ENCODE measurements around the gene MTERF1. TPM values are rescaled to one million over a fixed set of nuclear protein-coding genes. Genes with fewer than 3 reads are reported as not detected.

The MTERF1 gene
- total and polyA plus RNA-seq, 2 experiments from 2014 or later, result 14.5 to 19.7 TPM

DNA sequence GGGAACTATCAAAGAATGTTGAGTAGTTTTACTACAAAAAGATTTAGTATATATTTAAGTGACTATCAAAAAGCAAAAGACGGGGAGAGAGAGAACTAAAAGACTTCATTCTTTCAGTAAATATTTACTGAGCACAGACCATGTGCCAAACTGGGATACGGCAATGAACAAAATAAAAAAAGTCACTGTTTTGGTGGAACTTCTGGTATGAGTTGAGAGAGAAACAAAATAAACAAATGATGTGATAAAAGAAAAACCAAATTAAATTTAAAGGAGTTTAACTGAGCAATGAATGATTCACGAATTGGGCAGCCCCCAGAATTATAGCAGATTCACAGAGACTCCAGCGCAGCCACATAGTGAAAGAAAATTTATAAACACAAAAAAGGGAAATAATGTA is 42.4 kb upstream of the MTERF1 start (continued):
- TF ChIP-seq EZH2 (IDR thresholded peaks at IDR 0.05; ENCODE audit: low read depth, unreplicated experiment), result no peak

DNA sequence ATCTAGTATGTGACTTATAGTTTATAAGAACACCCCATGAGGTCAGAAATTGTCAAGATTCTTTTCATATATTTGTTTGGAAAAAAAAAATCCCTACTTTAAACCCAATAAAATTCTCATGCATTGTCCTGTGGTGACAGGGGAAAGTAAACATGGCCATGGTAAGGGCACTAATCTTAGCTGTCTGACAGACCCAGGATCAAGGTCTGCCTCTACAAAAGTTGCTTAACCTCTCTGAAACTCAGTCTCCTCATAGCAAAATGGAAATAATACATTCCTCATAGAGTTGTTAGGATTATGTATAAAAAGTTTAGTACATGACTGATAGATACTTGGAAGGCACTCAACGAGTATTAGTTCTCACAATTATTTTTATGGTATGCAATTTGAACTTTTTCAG is 37.9 kb upstream of the MTERF1 start:
- no peak for ATAC-seq
- TF ChIP-seq POLR2AphosphoS5 (IDR thresholded peaks at IDR 0.05; ENCODE audit: low read depth) (no peak), STAT1 (IDR thresholded peaks at IDR 0.05; ENCODE audit: unreplicated experiment) (no peak), ZNF114 (CRISPR knock-in tag; IDR thresholded peaks at IDR 0.05) (no peak), EZH2phosphoT487 (IDR thresholded peaks at IDR 0.05; ENCODE audit: unreplicated experiment) (no peak)
- TF ChIP-seq, protein P1, sequence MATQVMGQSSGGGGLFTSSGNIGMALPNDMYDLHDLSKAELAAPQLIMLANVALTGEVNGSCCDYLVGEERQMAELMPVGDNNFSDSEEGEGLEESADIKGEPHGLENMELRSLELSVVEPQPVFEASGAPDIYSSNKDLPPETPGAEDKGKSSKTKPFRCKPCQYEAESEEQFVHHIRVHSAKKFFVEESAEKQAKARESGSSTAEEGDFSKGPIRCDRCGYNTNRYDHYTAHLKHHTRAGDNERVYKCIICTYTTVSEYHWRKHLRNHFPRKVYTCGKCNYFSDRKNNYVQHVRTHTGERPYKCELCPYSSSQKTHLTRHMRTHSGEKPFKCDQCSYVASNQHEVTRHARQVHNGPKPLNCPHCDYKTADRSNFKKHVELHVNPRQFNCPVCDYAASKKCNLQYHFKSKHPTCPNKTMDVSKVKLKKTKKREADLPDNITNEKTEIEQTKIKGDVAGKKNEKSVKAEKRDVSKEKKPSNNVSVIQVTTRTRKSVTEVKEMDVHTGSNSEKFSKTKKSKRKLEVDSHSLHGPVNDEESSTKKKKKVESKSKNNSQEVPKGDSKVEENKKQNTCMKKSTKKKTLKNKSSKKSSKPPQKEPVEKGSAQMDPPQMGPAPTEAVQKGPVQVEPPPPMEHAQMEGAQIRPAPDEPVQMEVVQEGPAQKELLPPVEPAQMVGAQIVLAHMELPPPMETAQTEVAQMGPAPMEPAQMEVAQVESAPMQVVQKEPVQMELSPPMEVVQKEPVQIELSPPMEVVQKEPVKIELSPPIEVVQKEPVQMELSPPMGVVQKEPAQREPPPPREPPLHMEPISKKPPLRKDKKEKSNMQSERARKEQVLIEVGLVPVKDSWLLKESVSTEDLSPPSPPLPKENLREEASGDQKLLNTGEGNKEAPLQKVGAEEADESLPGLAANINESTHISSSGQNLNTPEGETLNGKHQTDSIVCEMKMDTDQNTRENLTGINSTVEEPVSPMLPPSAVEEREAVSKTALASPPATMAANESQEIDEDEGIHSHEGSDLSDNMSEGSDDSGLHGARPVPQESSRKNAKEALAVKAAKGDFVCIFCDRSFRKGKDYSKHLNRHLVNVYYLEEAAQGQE (IDR thresholded peaks at IDR 0.05; ENCODE audit: unreplicated experiment), result no peak

DNA sequence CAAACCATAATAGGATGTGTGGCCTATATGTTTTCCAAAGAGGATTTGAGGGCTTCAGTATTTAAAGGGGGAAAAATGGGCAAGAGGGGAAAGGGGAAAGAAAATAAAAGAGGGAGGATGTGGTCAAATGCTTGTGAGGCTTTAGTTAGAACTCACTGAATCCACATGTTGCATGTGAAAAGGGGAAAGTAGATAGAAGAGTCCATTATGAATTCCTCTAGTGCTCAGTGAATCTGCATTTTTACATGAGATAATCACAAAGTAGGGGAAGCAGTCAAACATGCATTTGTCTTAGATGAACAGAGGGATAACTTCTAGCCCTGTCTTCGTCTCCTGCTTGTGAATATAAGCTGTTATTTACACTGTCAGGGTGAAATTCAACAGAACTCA is 35.5 kb upstream of the MTERF1 start:
- DNase-seq (ENCODE audit: low spot score), result no peak
- no peaks in the 10 kb centered on the region for H3F3A ChIP-seq (replicated peaks; ENCODE audit: low read depth)
- Mint-ChIP-seq H3K27ac (no peak overlapping the region), H3K27me3 (ENCODE audit: insufficient read depth, low read depth, poor library complexity) (no peaks in the 10 kb centered on the region), H3K36me3 (ENCODE audit: low read depth) (no peaks in the 10 kb centered on the region), H3K4me3 (no peak overlapping the region), H3K4me1 (no peaks in the 10 kb centered on the region), H3K9me3 (no peaks in the 10 kb centered on the region)
- H3K9me2 ChIP-seq (ENCODE audit: insufficient read depth), result peaks cover 14% of the 10 kb centered on the region; the same call in 1 of the 2 replicates
- no peak overlapping the region for H3K4me3 ChIP-seq
- no peak overlapping the region for H3K27ac ChIP-seq (ENCODE audit: low read depth)
- H3K4me2 ChIP-seq, result no peak overlapping the region
- no peaks in the 10 kb centered on the region for H3K36me3 ChIP-seq (ENCODE audit: insufficient read depth)
- no peaks in the 10 kb centered on the region for H3K27me3 ChIP-seq (ENCODE audit: insufficient read depth)
- H3K4me1 ChIP-seq (ENCODE audit: insufficient read depth), result no peaks in the 10 kb centered on the region; the same call in 1 of the 2 replicates
- no peak for ATAC-seq
- no peaks in the 10 kb centered on the region for H4K20me1 ChIP-seq (replicated peaks; ENCODE audit: insufficient read depth)
- no peaks in the 10 kb centered on the region for H3K79me2 ChIP-seq (replicated peaks; ENCODE audit: insufficient read depth)
- peak overlapping the region; percentile 88; the same call in 1 of the 2 replicates for H2AFZ ChIP-seq
- no peak for TF ChIP-seq POLR2AphosphoS5 (IDR thresholded peaks at IDR 0.05; ENCODE audit: low read depth)
- no peak for TF ChIP-seq ZNF114 (CRISPR knock-in tag; IDR thresholded peaks at IDR 0.05)
- TF ChIP-seq, protein P2, sequence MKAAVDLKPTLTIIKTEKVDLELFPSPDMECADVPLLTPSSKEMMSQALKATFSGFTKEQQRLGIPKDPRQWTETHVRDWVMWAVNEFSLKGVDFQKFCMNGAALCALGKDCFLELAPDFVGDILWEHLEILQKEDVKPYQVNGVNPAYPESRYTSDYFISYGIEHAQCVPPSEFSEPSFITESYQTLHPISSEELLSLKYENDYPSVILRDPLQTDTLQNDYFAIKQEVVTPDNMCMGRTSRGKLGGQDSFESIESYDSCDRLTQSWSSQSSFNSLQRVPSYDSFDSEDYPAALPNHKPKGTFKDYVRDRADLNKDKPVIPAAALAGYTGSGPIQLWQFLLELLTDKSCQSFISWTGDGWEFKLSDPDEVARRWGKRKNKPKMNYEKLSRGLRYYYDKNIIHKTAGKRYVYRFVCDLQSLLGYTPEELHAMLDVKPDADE (IDR thresholded peaks at IDR 0.05), result no peak
- no peak for TF ChIP-seq CREB1 (CRISPR knock-in tag; IDR thresholded peaks at IDR 0.05; ENCODE audit: low read depth)
- no peak for TF ChIP-seq ZNF331 (CRISPR knock-in tag; IDR thresholded peaks at IDR 0.05; ENCODE audit: low read depth)
- TF ChIP-seq, protein P3, sequence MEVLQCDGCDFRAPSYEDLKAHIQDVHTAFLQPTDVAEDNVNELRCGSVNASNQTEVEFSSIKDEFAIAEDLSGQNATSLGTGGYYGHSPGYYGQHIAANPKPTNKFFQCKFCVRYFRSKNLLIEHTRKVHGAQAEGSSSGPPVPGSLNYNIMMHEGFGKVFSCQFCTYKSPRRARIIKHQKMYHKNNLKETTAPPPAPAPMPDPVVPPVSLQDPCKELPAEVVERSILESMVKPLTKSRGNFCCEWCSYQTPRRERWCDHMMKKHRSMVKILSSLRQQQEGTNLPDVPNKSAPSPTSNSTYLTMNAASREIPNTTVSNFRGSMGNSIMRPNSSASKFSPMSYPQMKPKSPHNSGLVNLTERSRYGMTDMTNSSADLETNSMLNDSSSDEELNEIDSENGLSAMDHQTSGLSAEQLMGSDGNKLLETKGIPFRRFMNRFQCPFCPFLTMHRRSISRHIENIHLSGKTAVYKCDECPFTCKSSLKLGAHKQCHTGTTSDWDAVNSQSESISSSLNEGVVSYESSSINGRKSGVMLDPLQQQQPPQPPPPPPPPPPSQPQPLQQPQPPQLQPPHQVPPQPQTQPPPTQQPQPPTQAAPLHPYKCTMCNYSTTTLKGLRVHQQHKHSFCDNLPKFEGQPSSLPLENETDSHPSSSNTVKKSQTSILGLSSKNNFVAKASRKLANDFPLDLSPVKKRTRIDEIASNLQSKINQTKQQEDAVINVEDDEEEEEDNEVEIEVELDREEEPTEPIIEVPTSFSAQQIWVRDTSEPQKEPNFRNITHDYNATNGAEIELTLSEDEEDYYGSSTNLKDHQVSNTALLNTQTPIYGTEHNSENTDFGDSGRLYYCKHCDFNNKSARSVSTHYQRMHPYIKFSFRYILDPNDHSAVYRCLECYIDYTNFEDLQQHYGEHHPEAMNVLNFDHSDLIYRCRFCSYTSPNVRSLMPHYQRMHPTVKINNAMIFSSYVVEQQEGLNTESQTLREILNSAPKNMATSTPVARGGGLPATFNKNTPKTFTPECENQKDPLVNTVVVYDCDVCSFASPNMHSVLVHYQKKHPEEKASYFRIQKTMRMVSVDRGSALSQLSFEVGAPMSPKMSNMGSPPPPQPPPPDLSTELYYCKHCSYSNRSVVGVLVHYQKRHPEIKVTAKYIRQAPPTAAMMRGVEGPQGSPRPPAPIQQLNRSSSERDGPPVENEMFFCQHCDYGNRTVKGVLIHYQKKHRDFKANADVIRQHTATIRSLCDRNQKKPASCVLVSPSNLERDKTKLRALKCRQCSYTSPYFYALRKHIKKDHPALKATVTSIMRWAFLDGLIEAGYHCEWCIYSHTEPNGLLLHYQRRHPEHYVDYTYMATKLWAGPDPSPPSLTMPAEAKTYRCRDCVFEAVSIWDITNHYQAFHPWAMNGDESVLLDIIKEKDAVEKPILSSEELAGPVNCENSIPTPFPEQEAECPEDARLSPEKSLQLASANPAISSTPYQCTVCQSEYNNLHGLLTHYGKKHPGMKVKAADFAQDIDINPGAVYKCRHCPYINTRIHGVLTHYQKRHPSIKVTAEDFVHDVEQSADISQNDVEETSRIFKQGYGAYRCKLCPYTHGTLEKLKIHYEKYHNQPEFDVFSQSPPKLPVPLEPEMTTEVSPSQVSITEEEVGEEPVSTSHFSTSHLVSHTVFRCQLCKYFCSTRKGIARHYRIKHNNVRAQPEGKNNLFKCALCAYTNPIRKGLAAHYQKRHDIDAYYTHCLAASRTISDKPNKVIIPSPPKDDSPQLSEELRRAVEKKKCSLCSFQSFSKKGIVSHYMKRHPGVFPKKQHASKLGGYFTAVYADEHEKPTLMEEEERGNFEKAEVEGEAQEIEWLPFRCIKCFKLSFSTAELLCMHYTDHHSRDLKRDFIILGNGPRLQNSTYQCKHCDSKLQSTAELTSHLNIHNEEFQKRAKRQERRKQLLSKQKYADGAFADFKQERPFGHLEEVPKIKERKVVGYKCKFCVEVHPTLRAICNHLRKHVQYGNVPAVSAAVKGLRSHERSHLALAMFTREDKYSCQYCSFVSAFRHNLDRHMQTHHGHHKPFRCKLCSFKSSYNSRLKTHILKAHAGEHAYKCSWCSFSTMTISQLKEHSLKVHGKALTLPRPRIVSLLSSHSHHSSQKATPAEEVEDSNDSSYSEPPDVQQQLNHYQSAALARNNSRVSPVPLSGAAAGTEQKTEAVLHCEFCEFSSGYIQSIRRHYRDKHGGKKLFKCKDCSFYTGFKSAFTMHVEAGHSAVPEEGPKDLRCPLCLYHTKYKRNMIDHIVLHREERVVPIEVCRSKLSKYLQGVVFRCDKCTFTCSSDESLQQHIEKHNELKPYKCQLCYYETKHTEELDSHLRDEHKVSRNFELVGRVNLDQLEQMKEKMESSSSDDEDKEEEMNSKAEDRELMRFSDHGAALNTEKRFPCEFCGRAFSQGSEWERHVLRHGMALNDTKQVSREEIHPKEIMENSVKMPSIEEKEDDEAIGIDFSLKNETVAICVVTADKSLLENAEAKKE (CRISPR knock-in tag; IDR thresholded peaks at IDR 0.05), result no peak

More for the DNA sequence above, 37.9 kb upstream of the MTERF1 start:
- Histone ChIP-seq H3K4me3 (no peak overlapping the region), H3K4me1 (ENCODE audit: insufficient read depth) (no peaks in the 10 kb centered on the region; the same call in 1 of the 2 replicates), H2AFZ (no peak overlapping the region), H3K4me2 (no peak overlapping the region), H3K9me2 (ENCODE audit: insufficient read depth) (0 out of 2 replicates have a peak, but pooled peaks cover 4% of the 10 kb centered on the region), H3K36me3 (ENCODE audit: insufficient read depth) (no peaks in the 10 kb centered on the region), H4K20me1 (replicated peaks; ENCODE audit: insufficient read depth) (no peaks in the 10 kb centered on the region), H3F3A (replicated peaks; ENCODE audit: low read depth) (no peaks in the 10 kb centered on the region), H3K27ac (ENCODE audit: low read depth) (no peak overlapping the region), H3K79me2 (replicated peaks; ENCODE audit: insufficient read depth) (no peaks in the 10 kb centered on the region), H3K27me3 (ENCODE audit: insufficient read depth) (no peaks in the 10 kb centered on the region)
- no peak for DNase-seq (ENCODE audit: low spot score)
- Mint-ChIP-seq H3K27ac (no peak overlapping the region), H3K9me3 (no peaks in the 10 kb centered on the region), H3K4me3 (no peak overlapping the region), H3K4me1 (no peaks in the 10 kb centered on the region), H3K36me3 (ENCODE audit: low read depth) (no peaks in the 10 kb centered on the region), H3K27me3 (ENCODE audit: insufficient read depth, low read depth, poor library complexity) (no peaks in the 10 kb centered on the region)
